ENCODE data around the gene CCDC28A. TPM values are rescaled to one million over a fixed set of nuclear protein-coding genes. Genes with fewer than 3 reads are reported as not detected.

The CCDC28A gene
- total RNA-seq, 1 experiment from 2014 or later, result 9.8 TPM

GRCh38 chr6:138806889-138807288 is 33.3 kb downstream of the CCDC28A start:
- intact Hi-C loops (cut with micrococcal nuclease; ENCODE audit: unreplicated experiment), result no loop called here

GRCh38 chr6:138809677-138810076 is 36.1 kb downstream of the CCDC28A start:
- BruUV-seq (replicated peaks), result no TSS peak
- TF ChIP-seq, protein P1, sequence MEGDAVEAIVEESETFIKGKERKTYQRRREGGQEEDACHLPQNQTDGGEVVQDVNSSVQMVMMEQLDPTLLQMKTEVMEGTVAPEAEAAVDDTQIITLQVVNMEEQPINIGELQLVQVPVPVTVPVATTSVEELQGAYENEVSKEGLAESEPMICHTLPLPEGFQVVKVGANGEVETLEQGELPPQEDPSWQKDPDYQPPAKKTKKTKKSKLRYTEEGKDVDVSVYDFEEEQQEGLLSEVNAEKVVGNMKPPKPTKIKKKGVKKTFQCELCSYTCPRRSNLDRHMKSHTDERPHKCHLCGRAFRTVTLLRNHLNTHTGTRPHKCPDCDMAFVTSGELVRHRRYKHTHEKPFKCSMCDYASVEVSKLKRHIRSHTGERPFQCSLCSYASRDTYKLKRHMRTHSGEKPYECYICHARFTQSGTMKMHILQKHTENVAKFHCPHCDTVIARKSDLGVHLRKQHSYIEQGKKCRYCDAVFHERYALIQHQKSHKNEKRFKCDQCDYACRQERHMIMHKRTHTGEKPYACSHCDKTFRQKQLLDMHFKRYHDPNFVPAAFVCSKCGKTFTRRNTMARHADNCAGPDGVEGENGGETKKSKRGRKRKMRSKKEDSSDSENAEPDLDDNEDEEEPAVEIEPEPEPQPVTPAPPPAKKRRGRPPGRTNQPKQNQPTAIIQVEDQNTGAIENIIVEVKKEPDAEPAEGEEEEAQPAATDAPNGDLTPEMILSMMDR (conservative IDR thresholded peaks at IDR 0.05; ENCODE audit: low read depth, low read length), result no peak
- no peak for TF ChIP-seq EZH2 (IDR thresholded peaks at IDR 0.05; ENCODE audit: borderline replicate concordance, low read depth, low read length, poor library complexity, severe bottlenecking)
- no peak for DNase-seq (ENCODE audit: low spot score)
- POLR2A ChIA-PET (ENCODE audit: low non-redundant PET), result no interaction called here
- no peak overlapping the region for H3K4me3 ChIP-seq (ENCODE audit: low read depth, low read length, poor library complexity, severe bottlenecking)
- H3K27ac ChIP-seq (ENCODE audit: low read depth, low read length, poor library complexity, severe bottlenecking), result no peak overlapping the region
- H3K9me3 ChIP-seq (ENCODE audit: low read depth, low read length, poor library complexity, severe bottlenecking), result no peaks in the 10 kb centered on the region
- H3K36me3 ChIP-seq (ENCODE audit: insufficient read depth, low read length, poor library complexity, severe bottlenecking), result no peaks in the 10 kb centered on the region
- intact Hi-C loops (cut with micrococcal nuclease; ENCODE audit: unreplicated experiment), result no loop called here
- H3K4me1 ChIP-seq (ENCODE audit: insufficient read depth, low read length, poor library complexity, severe bottlenecking), result no peaks in the 10 kb centered on the region
- CTCF ChIA-PET, result no interaction called here
- no peaks in the 10 kb centered on the region for H3K27me3 ChIP-seq (replicated peaks; ENCODE audit: insufficient read depth, low read depth, low read length, poor library complexity)

More at GRCh38 chr6:138806889-138807288, 33.3 kb downstream of the CCDC28A start:
- TF ChIP-seq, protein P1 (conservative IDR thresholded peaks at IDR 0.05; ENCODE audit: low read depth, low read length), result no peak
- no peak for TF ChIP-seq EZH2 (IDR thresholded peaks at IDR 0.05; ENCODE audit: borderline replicate concordance, low read depth, low read length, poor library complexity, severe bottlenecking)
- POLR2A ChIA-PET (ENCODE audit: low non-redundant PET), result no interaction called here
- H3K9me3 ChIP-seq (ENCODE audit: low read depth, low read length, poor library complexity, severe bottlenecking), result no peaks in the 10 kb centered on the region
- no peak overlapping the region for H3K27ac ChIP-seq (ENCODE audit: low read depth, low read length, poor library complexity, severe bottlenecking)
- no peak for DNase-seq (ENCODE audit: low spot score)
- no peaks in the 10 kb centered on the region for H3K4me1 ChIP-seq (ENCODE audit: insufficient read depth, low read length, poor library complexity, severe bottlenecking)
- H3K4me3 ChIP-seq (ENCODE audit: low read depth, low read length, poor library complexity, severe bottlenecking), result no peak overlapping the region
- H3K27me3 ChIP-seq (replicated peaks; ENCODE audit: insufficient read depth, low read depth, low read length, poor library complexity), result no peaks in the 10 kb centered on the region
- BruUV-seq (replicated peaks), result no TSS peak
- H3K36me3 ChIP-seq (ENCODE audit: insufficient read depth, low read length, poor library complexity, severe bottlenecking), result no peaks in the 10 kb centered on the region
- CTCF ChIA-PET, result no interaction called here

GRCh38 chr6:138811866-138812265 is 38.3 kb downstream of the CCDC28A start:
- BruUV-seq (replicated peaks), result no TSS peak
- no peaks in the 10 kb centered on the region for H3K27me3 ChIP-seq (replicated peaks; ENCODE audit: insufficient read depth, low read depth, low read length, poor library complexity)
- ChIA-PET CTCF (no interaction called here), POLR2A (ENCODE audit: low non-redundant PET) (no interaction called here)
- no peak overlapping the region for H3K27ac ChIP-seq (ENCODE audit: low read depth, low read length, poor library complexity, severe bottlenecking)
- no peaks in the 10 kb centered on the region for H3K9me3 ChIP-seq (ENCODE audit: low read depth, low read length, poor library complexity, severe bottlenecking)
- no peak overlapping the region for H3K4me3 ChIP-seq (ENCODE audit: low read depth, low read length, poor library complexity, severe bottlenecking)
- TF ChIP-seq EZH2 (IDR thresholded peaks at IDR 0.05; ENCODE audit: borderline replicate concordance, low read depth, low read length, poor library complexity, severe bottlenecking), result no peak
- no peaks in the 10 kb centered on the region for H3K36me3 ChIP-seq (ENCODE audit: insufficient read depth, low read length, poor library complexity, severe bottlenecking)
- H3K4me1 ChIP-seq (ENCODE audit: insufficient read depth, low read length, poor library complexity, severe bottlenecking), result no peaks in the 10 kb centered on the region
- no peak for DNase-seq (ENCODE audit: low spot score)
- intact Hi-C loops (cut with micrococcal nuclease; ENCODE audit: unreplicated experiment), result no loop called here

DNA sequence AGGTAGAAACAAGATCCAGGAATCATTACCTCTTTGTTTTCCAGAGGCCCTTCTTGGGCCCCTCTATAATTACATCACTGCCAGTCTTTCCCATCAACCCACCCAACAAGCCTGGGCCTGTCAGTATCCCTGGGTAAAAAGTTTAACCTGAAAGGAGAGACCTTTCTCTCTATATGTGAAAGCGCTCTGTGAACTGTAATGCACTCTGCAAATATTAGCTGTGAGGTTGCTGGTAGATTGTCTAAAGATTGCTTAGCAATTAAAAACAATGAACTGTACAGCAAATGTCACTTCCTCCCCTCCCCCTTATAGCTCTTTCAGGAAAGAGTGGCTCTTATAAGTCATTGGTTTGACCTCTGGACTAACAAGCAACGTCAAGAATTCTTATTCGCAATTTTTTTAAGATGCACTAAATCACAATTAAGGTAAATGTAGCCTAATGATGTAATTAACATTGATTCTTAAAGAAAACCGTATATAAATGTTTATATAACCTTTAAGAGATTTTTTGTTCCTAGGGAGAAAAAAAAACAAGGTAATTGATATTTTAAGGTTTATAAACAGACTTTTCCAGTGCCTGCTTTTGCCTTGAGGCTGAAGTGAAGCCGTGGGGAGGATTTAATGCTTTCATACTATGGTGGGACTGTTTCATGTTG is 40.7 kb downstream of the CCDC28A start:
- CTCF ChIA-PET, result no interaction called here
- POLR2A ChIA-PET (ENCODE audit: low non-redundant PET), result no interaction called here
- H3K9me3 ChIP-seq (ENCODE audit: low read depth, low read length, poor library complexity, severe bottlenecking), result no peaks in the 10 kb centered on the region
- intact Hi-C loops (cut with micrococcal nuclease; ENCODE audit: unreplicated experiment), result loop anchor here (2.0 kb wide), 1 partner anchor 294 kb away; no protein-coding TSS in a partner anchor
- no peak for DNase-seq (ENCODE audit: low spot score)
- no peaks in the 10 kb centered on the region for H3K27me3 ChIP-seq (replicated peaks; ENCODE audit: insufficient read depth, low read depth, low read length, poor library complexity)
- no peak overlapping the region for H3K4me3 ChIP-seq (ENCODE audit: low read depth, low read length, poor library complexity, severe bottlenecking)
- no TSS peak for BruUV-seq (replicated peaks)
- no peaks in the 10 kb centered on the region for H3K4me1 ChIP-seq (ENCODE audit: insufficient read depth, low read length, poor library complexity, severe bottlenecking)
- TF ChIP-seq, protein P1 (conservative IDR thresholded peaks at IDR 0.05; ENCODE audit: low read depth, low read length), result no peak
- no peak for TF ChIP-seq EZH2 (IDR thresholded peaks at IDR 0.05; ENCODE audit: borderline replicate concordance, low read depth, low read length, poor library complexity, severe bottlenecking)
- H3K27ac ChIP-seq (ENCODE audit: low read depth, low read length, poor library complexity, severe bottlenecking), result no peak overlapping the region
- H3K36me3 ChIP-seq (ENCODE audit: insufficient read depth, low read length, poor library complexity, severe bottlenecking), result no peaks in the 10 kb centered on the region
